Measurements from ENCODE around the gene ZBTB20.

Gene ZBTB20

DNA sequence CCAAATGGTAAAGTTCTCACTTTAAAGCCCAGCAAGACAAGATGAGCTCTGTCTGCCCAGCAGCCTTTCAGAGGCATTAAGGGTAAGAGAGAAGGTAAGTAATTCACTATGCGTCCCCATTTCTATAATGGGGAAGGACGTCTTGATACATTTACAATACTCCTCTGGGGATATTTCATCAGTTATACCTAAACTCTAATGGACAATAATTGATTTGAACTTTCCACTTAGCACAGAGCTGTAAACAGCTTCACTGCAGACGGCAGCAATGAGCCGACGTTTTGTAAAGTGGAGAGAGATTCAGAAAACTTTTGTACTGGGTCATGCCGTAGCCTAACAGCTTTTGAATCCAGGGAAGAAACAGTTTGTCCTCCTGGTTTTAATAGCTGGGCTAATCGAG is 725.9 kb downstream of the ZBTB20 start:
- DNase-seq (ENCODE audit: low spot score), result no peak
- in situ Hi-C loops (cut with MboI; ENCODE audit: low pct_unique_long_range_greater_than_20kb, low sequenced_read_pairs, unreplicated experiment), result no loop called here
- TF ChIP-seq, protein P1, sequence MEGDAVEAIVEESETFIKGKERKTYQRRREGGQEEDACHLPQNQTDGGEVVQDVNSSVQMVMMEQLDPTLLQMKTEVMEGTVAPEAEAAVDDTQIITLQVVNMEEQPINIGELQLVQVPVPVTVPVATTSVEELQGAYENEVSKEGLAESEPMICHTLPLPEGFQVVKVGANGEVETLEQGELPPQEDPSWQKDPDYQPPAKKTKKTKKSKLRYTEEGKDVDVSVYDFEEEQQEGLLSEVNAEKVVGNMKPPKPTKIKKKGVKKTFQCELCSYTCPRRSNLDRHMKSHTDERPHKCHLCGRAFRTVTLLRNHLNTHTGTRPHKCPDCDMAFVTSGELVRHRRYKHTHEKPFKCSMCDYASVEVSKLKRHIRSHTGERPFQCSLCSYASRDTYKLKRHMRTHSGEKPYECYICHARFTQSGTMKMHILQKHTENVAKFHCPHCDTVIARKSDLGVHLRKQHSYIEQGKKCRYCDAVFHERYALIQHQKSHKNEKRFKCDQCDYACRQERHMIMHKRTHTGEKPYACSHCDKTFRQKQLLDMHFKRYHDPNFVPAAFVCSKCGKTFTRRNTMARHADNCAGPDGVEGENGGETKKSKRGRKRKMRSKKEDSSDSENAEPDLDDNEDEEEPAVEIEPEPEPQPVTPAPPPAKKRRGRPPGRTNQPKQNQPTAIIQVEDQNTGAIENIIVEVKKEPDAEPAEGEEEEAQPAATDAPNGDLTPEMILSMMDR (IDR thresholded peaks at IDR 0.05; ENCODE audit: extremely low read depth, insufficient read depth, missing control alignments), result no peak

GRCh38 chr3:114420072-114420471 is 727.0 kb downstream of the ZBTB20 start:
- TF ChIP-seq, protein P1 (IDR thresholded peaks at IDR 0.05; ENCODE audit: extremely low read depth, insufficient read depth, missing control alignments), result no peak
- in situ Hi-C loops (cut with MboI; ENCODE audit: low pct_unique_long_range_greater_than_20kb, low sequenced_read_pairs, unreplicated experiment), result no loop called here
- DNase-seq (ENCODE audit: low spot score), result no peak

DNA sequence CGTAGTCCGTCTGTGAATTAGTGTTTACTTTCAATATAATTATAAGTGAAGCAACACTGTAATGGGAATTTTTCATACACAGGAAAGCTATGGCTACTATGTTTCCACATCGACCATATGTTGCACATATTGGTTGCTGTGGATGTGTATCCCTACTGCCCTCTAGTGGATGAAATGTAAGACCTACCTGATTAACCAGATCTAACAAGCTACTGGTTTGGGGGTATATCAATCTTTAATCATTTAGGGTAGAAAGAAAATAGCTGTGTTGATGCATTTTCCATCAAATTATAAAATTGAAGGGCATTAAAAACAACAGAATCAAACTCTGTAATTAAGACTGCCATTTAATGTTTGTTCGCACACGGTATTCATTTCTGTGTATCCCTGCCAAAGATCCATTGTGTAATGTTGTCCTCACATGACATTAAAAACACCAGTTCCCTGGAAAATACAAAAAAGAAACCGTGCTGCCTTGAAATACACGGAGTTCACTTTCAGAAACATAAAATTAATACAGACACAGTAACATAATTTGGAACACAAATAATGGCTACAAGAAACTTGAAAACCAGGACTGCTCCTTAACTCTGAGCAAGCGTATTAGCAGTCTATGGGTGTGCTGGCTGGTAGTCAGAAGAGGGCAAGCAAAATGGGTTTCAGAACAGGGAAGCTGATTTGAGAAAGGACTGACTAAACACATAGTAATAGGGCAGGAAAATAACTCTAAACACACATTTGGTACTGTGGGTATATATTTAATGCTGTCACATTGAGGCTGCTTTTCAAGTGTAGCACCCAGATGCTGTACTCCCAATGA is 728.2 kb downstream of the ZBTB20 start:
- DNase-seq (ENCODE audit: low spot score), result peak; percentile 32
- TF ChIP-seq, protein P1 (IDR thresholded peaks at IDR 0.05; ENCODE audit: extremely low read depth, insufficient read depth, missing control alignments), result peak; percentile 63
- in situ Hi-C loops (cut with MboI; ENCODE audit: low pct_unique_long_range_greater_than_20kb, low sequenced_read_pairs, unreplicated experiment), result no loop called here

DNA sequence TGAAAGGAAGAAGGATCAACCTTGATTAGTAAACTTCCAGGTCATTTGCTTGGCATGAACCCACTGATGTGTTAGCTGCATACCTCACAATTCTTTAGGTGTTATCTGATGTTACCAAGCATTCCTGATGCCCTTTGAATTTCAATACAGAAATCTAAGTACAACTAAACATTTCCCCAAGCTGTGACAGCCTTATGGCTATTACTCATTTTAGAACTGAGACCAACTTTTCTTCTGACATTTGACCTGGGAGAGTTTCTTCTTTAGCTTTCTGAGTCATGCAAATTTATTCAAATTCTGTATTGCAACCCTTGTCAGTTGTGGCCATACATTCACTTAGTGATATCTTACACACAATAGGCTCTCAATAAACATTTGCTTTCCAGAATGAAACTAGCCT is 729.0 kb downstream of the ZBTB20 start:
- TF ChIP-seq, protein P1 (IDR thresholded peaks at IDR 0.05; ENCODE audit: extremely low read depth, insufficient read depth, missing control alignments), result no peak
- in situ Hi-C loops (cut with MboI; ENCODE audit: low pct_unique_long_range_greater_than_20kb, low sequenced_read_pairs, unreplicated experiment), result no loop called here
- DNase-seq (ENCODE audit: low spot score), result peak; percentile 6

DNA sequence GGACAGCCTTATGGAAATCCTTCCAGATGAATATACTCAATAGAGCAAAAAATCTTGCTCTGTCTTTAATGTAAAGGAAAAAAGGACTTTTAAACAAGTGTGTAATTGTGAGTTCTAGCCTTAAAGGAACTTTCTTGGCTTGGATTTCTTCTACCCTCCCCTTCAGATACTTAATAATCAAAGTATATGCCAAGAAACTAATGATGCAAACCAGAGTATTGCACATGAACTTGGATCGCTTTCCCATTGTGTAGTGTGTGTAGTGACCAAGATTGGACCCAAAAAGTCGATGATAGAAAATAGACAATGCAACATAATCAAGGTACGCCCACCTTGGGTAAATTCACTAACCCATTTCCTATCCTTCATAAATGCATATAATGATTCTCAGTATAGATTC is 729.4 kb downstream of the ZBTB20 start:
- in situ Hi-C loops (cut with MboI; ENCODE audit: low pct_unique_long_range_greater_than_20kb, low sequenced_read_pairs, unreplicated experiment), result no loop called here
- no peak for DNase-seq (ENCODE audit: low spot score)
- TF ChIP-seq, protein P1 (IDR thresholded peaks at IDR 0.05; ENCODE audit: extremely low read depth, insufficient read depth, missing control alignments), result no peak

GRCh38 chr3:114417265-114417664 is 729.8 kb downstream of the ZBTB20 start:
- DNase-seq (ENCODE audit: low spot score), result no peak
- TF ChIP-seq, protein P1 (IDR thresholded peaks at IDR 0.05; ENCODE audit: extremely low read depth, insufficient read depth, missing control alignments), result no peak
- in situ Hi-C loops (cut with MboI; ENCODE audit: low pct_unique_long_range_greater_than_20kb, low sequenced_read_pairs, unreplicated experiment), result no loop called here
